ENCODE data around the gene BACE2. TPM values are rescaled to one million over a fixed set of nuclear protein-coding genes. Genes with fewer than 3 reads are reported as not detected.

The BACE2 gene
- total RNA-seq, 1 donor from 2014 or later = 1.8 TPM

- DNase-seq (ENCODE audit: low spot score) = no peak
- Mint-ChIP-seq H3K9me3 (no peaks in the 10 kb centered on the region), H3K4me3 (no peak overlapping the region), H3K36me3 (ENCODE audit: low read depth) (no peaks in the 10 kb centered on the region), H3K27me3 (ENCODE audit: insufficient read depth) (peaks cover 23% of the 10 kb centered on the region), H3K27ac (no peak overlapping the region), H3K4me1 (ENCODE audit: low read depth) (peaks cover 5% of the 10 kb centered on the region)
- intact Hi-C loops (cut with micrococcal nuclease) = no loop called here
Observed at GRCh38 chr21:41322496-41323382, 154.8 kb downstream of the BACE2 start.

DNA sequence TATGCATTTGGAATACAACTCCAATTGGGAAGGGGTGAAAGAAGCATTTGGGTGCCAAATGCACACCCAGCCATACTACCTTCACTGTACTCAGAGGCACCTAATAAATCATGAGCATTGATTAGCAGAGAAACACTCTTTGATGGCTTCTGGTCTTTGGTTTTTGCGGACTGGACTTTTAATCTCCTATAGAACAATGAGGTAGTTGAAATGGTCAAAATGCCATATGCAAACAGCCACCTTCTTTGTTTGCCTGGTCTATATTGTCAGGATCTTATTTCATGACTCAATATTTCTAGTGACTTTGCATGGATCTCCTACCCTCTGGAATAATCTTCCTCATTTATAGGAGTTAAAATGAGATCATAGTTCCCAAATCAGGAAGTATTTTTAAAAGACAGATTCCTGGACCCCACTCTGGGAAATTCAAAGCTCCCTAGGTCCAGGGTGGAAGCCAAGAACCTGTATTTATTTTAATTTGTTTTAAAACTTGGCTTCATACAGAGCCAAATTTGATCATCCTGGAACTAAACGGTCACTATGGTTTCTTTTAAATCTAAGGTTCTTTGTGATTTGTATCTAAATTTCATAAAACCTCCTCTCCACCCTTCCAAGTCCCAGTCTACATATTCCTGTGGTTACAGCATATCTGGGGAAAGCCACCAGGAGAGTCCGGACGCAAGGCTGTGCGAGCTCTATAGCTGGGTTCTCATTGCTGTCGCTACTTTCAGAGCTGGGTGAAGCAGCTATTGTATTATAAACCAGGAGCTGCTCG is 157.4 kb downstream of the BACE2 start:
- Mint-ChIP-seq H3K9me3 (no peaks in the 10 kb centered on the region), H3K27me3 (ENCODE audit: insufficient read depth) (peaks cover 10% of the 10 kb centered on the region), H3K4me3 (no peak overlapping the region), H3K27ac (no peak overlapping the region), H3K4me1 (ENCODE audit: low read depth) (peaks cover 5% of the 10 kb centered on the region), H3K36me3 (ENCODE audit: low read depth) (no peaks in the 10 kb centered on the region)
- no peak for DNase-seq (ENCODE audit: low spot score)
- intact Hi-C loops (cut with micrococcal nuclease) = no loop called here

GRCh38 chr21:41326414-41327080 is 158.6 kb downstream of the BACE2 start:
- no peak overlapping the region for H3K4me3 Mint-ChIP-seq
- H3K9me3 Mint-ChIP-seq = no peaks in the 10 kb centered on the region
- DNase-seq (ENCODE audit: low spot score) = no peak
- no peak overlapping the region for H3K27ac Mint-ChIP-seq
- H3K36me3 Mint-ChIP-seq (ENCODE audit: low read depth) = no peaks in the 10 kb centered on the region
- peaks cover 5% of the 10 kb centered on the region for H3K4me1 Mint-ChIP-seq (ENCODE audit: low read depth)
- intact Hi-C loops (cut with micrococcal nuclease) = no loop called here
- peaks cover 12% of the 10 kb centered on the region for H3K27me3 Mint-ChIP-seq (ENCODE audit: insufficient read depth)

DNA sequence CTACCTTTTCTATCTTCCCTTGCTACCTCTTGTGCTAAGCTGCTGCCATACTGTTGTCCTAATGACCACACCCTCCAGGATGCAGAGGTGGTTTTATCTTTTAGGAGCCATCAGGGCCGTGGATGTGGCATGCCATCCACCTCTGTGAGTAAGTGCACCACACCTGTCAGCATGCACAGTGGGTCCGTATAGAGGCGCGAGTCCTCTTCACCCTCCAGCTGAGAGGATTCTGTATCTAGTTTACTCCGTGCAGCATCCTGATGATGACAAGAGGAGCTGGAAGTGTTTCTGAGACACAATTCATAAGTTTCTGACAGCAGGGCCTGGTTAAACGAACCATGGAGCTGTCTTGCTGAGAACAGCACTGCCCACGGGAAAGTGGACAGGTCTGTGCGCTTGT is 159.8 kb downstream of the BACE2 start:
- no peaks in the 10 kb centered on the region for H3K36me3 Mint-ChIP-seq (ENCODE audit: low read depth)
- H3K27me3 Mint-ChIP-seq (ENCODE audit: insufficient read depth) = peaks cover 17% of the 10 kb centered on the region
- H3K4me1 Mint-ChIP-seq (ENCODE audit: low read depth) = no peaks in the 10 kb centered on the region
- intact Hi-C loops (cut with micrococcal nuclease) = no loop called here
- no peak for DNase-seq (ENCODE audit: low spot score)
- no peak overlapping the region for H3K27ac Mint-ChIP-seq
- H3K4me3 Mint-ChIP-seq = no peak overlapping the region
- H3K9me3 Mint-ChIP-seq = peaks cover 3% of the 10 kb centered on the region

DNA sequence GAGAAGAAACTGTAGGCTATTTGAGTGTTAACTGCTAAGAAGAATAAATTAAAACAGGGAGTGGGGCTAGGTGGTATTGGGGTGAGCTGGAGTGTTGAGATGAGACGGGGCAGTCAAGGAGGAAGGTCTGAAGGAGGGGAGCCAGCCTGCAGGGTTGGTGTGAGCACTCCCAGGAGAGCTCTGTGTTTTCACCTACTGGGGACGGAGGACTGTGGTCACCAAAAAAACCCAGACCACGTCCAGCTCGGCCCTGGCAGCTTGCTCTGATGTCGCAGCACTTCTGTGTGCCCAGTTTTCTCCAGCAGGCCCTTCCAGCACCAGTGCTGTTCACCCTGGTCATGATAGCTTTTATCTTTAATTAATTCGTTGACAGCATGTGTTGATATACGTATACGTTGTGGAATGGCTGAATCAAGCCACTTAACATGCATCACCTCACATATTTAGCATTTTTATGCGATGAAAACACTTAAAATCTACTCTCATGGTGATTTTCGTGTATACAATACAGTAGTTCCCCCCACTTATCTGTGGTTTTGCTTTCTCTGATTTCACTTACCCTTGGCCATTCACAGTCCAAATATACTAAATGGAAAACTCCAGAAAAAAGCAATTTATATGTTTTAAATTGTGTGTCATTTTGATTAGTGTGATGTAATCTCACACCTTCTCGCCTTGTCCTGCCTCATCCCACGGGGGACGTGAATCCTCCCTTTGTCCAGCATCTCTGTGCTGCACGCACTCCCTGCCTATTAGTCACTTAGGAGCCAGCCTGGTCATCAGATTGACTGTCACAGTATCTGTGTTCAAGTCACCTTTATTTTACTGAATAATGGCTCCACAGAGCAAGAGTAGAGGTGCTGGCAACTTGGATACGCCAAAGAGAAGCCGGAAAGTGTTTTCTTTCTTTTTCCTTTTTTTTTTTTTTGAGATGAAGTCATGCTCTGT is 161.0 kb downstream of the BACE2 start:
- H3K27me3 Mint-ChIP-seq (ENCODE audit: insufficient read depth) = peaks cover 12% of the 10 kb centered on the region
- H3K36me3 Mint-ChIP-seq (ENCODE audit: low read depth) = no peaks in the 10 kb centered on the region
- no peak overlapping the region for H3K4me3 Mint-ChIP-seq
- H3K9me3 Mint-ChIP-seq = peaks cover 12% of the 10 kb centered on the region
- DNase-seq (ENCODE audit: low spot score) = no peak
- intact Hi-C loops (cut with micrococcal nuclease) = no loop called here
- H3K4me1 Mint-ChIP-seq (ENCODE audit: low read depth) = no peaks in the 10 kb centered on the region
- H3K27ac Mint-ChIP-seq = no peak overlapping the region

Other genes starting within 250 kb of the BACE2 start
- gene FAM3B, start 148.6 kb downstream of the BACE2 start, total RNA-seq = not detected in 2 replicates
- 8.2 and 9.4 TPM in 2 replicates for gene MX2, start 193.9 kb downstream of the BACE2 start, total RNA-seq